Type B pancreatic cell (in vitro differentiated cells): Measurements from ENCODE around the gene SSBP3. TPM values are rescaled to one million over a fixed set of nuclear protein-coding genes. Genes with fewer than 3 reads are reported as not detected.

ENCODE experiments used
- DNase-seq: peaks from one replicate; pipeline ENCODE4 v3.0.0; 2021; ENCODE audit warnings: mixed read lengths; ENCODE audit not compliant: unreplicated experiment; ENCODE audit errors: extremely low spot score
- H3K27ac Mint-ChIP-seq: 2 replicates; pipeline ENCODE4 v1.8.0; 2021; ENCODE audit warnings: mild to moderate bottlenecking, mixed read lengths
- H3K27me3 Mint-ChIP-seq: 2 replicates; pipeline ENCODE4 v1.8.0; 2021; ENCODE audit warnings: mixed read lengths
- H3K36me3 Mint-ChIP-seq: 2 replicates; pipeline ENCODE4 v1.8.0; 2021; ENCODE audit warnings: mixed read lengths
- H3K4me1 Mint-ChIP-seq: one replicate; pipeline ENCODE4 v1.8.0; 2021; ENCODE audit warnings: mixed read lengths; ENCODE audit not compliant: unreplicated experiment
- H3K4me3 Mint-ChIP-seq: 2 replicates; pipeline ENCODE4 v1.8.0; 2021; ENCODE audit warnings: mild to moderate bottlenecking, mixed read lengths
- H3K9me3 Mint-ChIP-seq: 2 replicates; pipeline ENCODE4 v1.8.0; 2021; ENCODE audit warnings: mixed read lengths
- total RNA-seq: library from RNA; stranded (reverse); gene quantifications from 2 replicates; pipeline ENCODE4 v1.2.1, GENCODE V29; 2021; ENCODE audit warnings: low replicate concordance
- TF ChIP-seq, protein P1 (sequence below): fragments of 200-600 bp; sonication (generic); conservative IDR thresholded peaks from 2 replicates; pipeline ENCODE4 v1.5.0; 2021; ENCODE audit warnings: antibody characterized with exemption, mild to moderate bottlenecking

The SSBP3 gene
- total RNA-seq, 1 donor from 2014 or later, result 129 TPM

- Mint-ChIP-seq H3K36me3 (peaks cover 10% of the 10 kb centered on the region), H3K27me3 (no peaks in the 10 kb centered on the region), H3K27ac (peak overlapping the region; percentile 41)
Observed at GRCh38 chr1:54325284-54325683, 80.9 kb downstream of the SSBP3 start.

DNA sequence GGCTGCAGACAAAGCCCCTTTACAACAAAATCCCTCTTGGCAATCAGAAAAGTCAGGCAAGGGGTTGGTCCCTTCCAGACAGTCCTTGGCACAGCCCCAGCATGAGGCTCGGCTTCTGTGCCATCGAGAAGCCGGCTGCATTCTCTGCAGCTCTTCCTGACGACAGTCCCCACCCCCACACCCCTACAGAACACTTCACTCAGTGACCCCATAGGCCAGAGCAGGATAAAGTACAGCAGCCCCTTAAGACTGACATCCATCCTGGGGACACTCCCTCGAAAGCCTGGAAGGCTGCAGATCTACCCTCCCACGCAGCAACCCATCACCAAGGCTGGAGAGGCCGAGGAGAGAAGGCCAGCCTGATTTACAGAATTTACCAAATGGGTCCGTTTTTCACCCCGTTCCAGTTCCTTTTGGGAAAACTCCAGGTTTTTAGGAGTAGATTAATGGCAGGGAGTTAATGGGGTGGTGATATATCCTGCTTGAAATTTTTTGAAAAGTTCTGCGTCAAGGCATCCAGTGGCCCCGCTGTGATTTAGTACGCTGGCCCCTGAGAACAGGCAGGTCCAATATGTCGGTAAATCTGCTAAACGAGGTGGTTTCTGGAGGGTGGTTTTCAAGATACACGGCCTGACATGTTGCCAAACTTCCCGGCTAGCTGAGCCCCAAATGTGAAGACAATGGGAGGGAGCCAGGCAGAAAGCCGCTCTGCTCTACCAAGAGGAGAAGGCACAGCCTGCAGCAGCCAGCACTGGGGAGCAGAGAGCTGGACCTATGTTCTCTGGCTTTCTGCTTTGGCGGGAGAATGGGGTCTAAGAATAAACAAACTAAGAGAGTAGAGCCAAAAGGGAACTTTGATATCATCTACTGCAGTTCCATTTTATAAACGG is 81.7 kb downstream of the SSBP3 start:
- no peaks in the 10 kb centered on the region for H3K9me3 Mint-ChIP-seq
- no peak for DNase-seq
- H3K4me1 Mint-ChIP-seq, result peaks cover 83% of the 10 kb centered on the region
- peaks cover 13% of the 10 kb centered on the region for H3K36me3 Mint-ChIP-seq
- TF ChIP-seq, protein P1, sequence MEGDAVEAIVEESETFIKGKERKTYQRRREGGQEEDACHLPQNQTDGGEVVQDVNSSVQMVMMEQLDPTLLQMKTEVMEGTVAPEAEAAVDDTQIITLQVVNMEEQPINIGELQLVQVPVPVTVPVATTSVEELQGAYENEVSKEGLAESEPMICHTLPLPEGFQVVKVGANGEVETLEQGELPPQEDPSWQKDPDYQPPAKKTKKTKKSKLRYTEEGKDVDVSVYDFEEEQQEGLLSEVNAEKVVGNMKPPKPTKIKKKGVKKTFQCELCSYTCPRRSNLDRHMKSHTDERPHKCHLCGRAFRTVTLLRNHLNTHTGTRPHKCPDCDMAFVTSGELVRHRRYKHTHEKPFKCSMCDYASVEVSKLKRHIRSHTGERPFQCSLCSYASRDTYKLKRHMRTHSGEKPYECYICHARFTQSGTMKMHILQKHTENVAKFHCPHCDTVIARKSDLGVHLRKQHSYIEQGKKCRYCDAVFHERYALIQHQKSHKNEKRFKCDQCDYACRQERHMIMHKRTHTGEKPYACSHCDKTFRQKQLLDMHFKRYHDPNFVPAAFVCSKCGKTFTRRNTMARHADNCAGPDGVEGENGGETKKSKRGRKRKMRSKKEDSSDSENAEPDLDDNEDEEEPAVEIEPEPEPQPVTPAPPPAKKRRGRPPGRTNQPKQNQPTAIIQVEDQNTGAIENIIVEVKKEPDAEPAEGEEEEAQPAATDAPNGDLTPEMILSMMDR, result no peak
- H3K27ac Mint-ChIP-seq, result peak overlapping the region; percentile 41
- no peaks in the 10 kb centered on the region for H3K27me3 Mint-ChIP-seq
- H3K4me3 Mint-ChIP-seq, result peak overlapping the region; percentile 31

More at GRCh38 chr1:54325284-54325683, 80.9 kb downstream of the SSBP3 start:
- H3K9me3 Mint-ChIP-seq, result no peaks in the 10 kb centered on the region
- DNase-seq, result no peak
- TF ChIP-seq, protein P1, result no peak
- H3K4me1 Mint-ChIP-seq, result peaks cover 84% of the 10 kb centered on the region
- no peak overlapping the region for H3K4me3 Mint-ChIP-seq

- no peak for DNase-seq
- peak overlapping the region; percentile 17 for H3K4me3 Mint-ChIP-seq
- peak overlapping the region; percentile 34 for H3K27ac Mint-ChIP-seq
- peaks cover 13% of the 10 kb centered on the region for H3K36me3 Mint-ChIP-seq
- H3K9me3 Mint-ChIP-seq, result no peaks in the 10 kb centered on the region
- TF ChIP-seq, protein P1, result no peak
- H3K27me3 Mint-ChIP-seq, result no peaks in the 10 kb centered on the region
- H3K4me1 Mint-ChIP-seq, result peaks cover 83% of the 10 kb centered on the region
Observed at GRCh38 chr1:54323921-54324250, 82.3 kb downstream of the SSBP3 start.

GRCh38 chr1:54323324-54323739 is 82.9 kb downstream of the SSBP3 start:
- Mint-ChIP-seq H3K27me3 (no peaks in the 10 kb centered on the region), H3K4me3 (no peak overlapping the region), H3K9me3 (no peaks in the 10 kb centered on the region), H3K27ac (peak overlapping the region; percentile 34), H3K36me3 (peaks cover 13% of the 10 kb centered on the region), H3K4me1 (peaks cover 83% of the 10 kb centered on the region)
- DNase-seq, result no peak
- TF ChIP-seq, protein P1, result no peak

DNA sequence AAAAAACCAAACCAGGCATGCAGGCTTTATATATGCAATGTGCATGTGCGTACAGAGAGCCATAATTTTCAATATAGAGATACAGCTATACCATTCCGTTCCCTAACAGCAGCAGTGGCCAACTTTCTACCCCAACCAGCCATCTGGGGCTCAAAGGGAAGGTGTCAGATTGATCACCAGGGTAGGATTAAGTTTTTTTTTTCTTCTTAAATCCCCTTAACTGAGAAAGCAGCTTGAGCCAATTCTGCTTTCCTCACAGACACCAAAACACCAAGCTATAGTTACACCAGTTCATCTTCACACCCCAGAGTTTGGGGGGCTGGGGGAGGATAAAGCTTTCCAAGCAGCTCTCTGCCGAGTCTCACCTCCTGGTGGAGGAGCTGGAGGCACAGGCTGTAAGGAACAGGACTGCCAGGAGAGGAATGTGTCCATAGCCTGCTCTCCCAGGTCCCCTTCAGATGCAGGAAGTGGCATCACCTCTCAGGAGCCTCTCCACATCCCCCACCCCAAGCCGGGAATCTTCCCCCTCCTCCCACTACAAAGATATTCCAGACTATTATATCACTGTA is 87.9 kb downstream of the SSBP3 start:
- peaks cover 13% of the 10 kb centered on the region for H3K36me3 Mint-ChIP-seq
- no peaks in the 10 kb centered on the region for H3K27me3 Mint-ChIP-seq
- H3K4me1 Mint-ChIP-seq, result peaks cover 62% of the 10 kb centered on the region
- no peak overlapping the region for H3K4me3 Mint-ChIP-seq
- H3K9me3 Mint-ChIP-seq, result no peaks in the 10 kb centered on the region
- no peak for DNase-seq
- H3K27ac Mint-ChIP-seq, result peak overlapping the region; percentile 29
- TF ChIP-seq, protein P1, result no peak
